ENCODE results near the gene PPP2R3C.
"Not testable (repeated sequence)": the region's sequence is repeated elsewhere in the genome, so short reads cannot be mapped to it uniquely, and the experiment has no call there.

Gene PPP2R3C

DNA sequence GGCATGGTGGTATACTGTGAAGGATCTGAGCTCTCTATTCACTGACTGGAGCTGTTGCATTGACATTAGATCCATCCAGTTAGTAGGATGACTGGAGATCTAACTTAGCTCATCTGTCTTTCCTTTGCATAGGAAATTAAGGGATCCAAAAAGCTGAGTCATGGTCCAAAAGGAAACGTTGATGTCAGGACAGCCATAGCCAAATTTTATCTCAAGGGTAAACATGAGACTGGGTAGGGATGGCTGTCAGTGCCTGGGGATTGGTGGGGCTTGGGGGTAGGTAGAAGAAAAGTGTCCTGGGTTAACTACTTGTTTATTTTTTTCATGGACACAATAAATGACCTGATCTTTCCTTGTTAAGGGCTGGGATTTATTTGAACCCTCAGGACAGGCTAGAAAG lies 71.1 kb downstream of the PPP2R3C start:
- FAIRE-seq = no peak

DNA sequence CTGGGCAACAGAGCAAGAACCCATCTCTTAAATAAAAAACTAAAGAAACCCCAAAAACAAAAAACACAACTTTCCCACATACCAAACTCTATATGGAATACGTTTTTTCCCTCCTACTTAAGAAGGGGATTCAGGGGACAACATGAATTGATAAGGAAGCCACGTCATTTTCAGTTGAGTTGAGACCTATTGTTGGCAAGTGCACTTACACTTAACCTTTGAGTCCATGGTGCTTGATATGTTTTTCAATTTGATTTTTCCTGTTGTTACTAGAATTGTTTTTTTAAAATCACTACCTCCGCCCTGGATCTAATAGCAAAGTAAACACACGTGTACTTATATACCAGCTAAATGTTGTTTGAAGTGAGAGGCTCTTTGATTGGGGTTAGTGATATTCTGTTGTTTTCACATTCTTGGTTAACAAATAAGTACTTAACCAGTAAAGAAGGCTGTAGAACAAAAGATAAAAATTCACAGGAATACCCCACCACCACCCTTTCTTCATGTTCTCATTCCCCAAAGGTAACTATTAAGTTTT lies 73.7 kb downstream of the PPP2R3C start:
- FAIRE-seq = no peak

DNA sequence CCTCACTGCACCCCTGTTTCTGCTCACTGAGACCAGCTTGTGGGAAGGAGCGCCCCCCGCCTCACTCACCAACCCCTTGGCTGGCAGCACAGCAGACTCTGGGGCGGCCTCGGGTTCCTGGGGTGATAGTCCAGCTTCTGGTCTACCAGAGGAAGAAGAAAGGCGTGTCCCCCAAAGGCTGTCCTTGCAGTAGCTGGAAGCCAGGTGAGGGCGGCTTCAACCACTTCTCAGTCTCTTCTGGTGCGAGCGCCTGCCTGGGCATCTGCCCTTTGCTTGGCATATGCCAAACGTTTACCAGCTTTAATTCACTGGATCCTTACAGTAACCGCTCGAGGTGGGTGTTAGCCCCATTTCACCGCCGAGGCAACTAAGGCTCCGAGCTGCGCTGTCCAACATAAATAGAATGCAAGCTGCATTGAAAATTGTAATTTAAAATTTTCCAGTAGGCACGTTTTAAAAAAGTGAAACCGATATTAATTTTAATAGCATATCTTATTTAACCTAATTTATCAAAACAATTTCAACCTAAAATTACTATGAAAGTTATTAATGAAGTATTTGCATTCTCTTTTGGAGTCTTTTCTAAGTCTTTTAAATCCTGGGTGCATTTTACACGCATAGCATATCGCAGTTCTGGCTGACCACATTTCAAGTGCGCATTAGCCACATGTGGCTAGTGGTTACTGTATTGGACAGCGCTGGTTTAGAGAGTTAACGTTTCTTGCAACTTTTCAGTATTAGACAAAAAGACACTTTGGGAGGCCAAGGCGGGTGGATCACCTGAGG lies 74.8 kb downstream of the PPP2R3C start:
- FAIRE-seq = no peak

DNA sequence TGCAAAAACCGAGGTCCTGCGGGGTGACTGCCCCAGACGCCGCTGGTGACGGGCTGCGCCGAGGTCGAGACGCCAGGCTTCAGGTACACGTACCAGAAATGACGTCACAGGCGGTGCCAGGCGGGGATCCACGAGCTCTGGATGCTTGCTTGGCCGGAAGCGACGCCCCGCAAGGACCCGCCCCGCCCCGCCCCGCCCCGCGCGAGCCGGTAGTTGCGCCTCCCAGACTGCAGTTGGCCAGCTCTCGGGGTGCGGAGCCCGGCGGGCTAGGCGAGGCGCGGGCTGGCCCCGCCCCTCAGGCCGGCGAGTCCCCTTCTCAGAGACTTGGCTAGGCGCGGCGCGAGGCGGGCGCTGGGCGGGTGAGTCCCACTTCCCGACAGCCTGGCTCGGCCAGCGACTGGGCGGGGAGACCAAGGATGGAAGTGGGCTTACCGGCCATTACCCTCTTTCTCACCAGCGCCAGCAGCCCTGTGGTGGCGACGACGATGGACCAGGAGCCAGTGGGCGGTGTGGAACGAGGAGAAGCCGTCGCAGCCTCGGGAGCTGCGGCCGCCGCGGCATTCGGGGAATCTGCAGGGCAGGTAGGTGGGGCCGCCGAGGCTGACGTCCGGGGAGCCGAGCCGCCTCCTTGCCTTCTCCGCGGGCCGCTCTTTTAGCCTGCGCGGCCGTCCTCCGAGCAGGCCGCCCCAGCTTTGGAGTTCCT lies 75.6 kb downstream of the PPP2R3C start, which contains the start of gene FAM177A1:
Gene FAM177A1, plus strand, starts transcription at position 225 of the 703 bp plus-strand sequence. Its CDS starts 192 bp downstream, at position 417.
- no peak for FAIRE-seq

DNA sequence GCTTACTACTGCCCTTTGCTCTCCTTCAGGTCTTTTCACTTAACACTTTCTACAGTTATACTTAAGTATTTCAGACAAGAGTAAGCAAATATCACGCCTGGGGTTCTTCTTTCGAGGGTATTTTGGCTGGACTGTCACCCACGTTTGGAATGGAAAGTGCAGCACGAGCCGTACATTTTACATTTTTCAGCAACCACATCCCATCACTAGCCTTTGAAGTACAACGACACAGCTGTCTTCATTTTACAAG lies 76.1 kb downstream of the PPP2R3C start:
- no peak for FAIRE-seq

DNA sequence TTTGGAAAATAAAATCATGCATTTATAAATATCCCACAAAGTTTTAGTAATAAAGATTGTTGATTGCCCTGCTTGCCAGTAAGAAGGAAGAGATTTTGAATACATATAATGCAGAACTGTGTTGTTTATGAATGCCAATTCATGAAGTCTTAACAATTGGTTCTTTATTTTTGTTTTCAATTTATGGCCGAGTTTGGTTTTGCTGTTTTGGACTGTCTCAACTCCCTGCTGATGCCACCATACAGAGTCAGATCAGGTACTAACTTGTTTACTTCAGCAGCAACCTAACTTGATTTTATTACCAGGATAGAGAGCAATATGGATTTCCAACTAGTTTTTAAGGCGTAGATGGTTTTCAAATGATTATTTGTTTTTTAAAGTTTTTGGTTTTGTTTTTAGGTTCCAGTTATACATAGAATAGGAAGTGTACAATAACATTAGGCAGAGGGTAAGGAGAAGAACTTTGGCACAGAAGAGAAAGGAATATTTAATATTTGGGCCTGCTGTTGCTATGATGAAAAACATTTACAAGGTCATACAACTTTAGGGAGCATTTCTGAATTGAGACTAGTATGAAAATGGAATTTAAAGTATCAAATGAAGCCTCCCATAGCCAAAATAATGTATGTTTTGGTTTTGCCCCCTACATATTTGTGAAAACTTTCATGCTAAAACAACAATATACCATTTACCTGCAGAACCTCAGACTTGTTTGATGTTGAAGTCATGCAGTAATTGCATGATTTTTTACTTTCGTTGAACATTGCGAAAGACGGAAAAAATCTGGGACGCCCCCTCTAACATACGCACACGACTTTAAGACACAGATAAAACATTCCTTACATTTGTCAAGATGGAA lies 76.6 kb downstream of the PPP2R3C start:
- FAIRE-seq = no peak

DNA sequence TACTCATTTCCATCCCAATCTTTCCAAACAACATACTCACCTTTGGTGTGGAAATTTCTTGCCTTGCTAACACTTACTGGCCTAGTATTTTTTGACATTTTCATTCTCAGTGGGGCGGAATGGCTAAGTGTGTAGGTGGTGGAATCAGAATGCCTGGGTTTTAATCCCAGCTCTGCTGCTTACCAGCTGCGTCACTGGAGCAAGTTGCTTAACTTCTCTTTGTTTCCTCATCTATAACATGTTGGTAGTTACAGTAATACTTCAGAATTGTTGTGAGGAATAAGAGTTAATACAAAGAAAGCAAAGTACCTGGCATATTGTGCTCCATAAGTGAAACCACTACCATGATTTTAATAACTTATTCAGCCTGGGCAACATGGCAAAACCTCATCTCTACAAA lies 78.7 kb downstream of the PPP2R3C start:
- no peak for FAIRE-seq

DNA sequence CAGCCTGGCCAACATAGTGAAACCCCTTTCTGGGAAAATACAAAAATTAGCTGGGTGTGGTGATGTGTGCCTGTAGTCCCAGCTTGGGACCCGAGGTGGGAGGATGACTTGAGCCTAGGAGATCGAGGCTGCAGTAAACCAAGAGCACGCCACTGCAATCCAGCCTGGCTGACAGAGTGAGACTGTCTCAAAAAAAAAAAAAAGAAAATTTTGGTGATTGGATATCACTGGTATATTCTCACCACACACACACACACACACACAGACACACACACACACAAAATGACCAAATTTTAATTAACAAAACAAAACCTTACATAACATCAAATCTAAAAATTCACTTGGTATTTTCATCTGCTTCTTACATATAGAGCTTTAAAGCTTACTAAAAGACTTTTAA lies 79.2 kb downstream of the PPP2R3C start:
- no peak for FAIRE-seq

DNA sequence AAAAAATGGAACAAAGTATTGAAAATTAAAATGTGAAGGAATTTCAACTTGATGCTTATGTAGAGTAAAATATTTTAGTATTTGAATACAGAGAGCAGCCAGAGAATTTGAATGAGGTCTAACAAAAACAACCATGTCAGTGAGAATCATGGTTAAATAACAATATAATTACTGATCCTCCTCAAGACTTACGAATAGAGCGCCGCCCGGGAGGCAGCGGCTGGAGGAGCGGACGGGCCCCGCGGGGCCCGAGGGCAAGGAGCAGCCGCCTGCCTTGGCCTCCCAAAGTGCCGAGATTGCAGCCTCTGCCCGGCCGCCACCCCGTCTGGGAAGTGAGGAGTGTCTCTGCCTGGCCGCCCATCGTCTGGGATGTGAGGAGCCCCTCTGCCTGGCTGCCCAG lies 83.5 kb downstream of the PPP2R3C start:
- FAIRE-seq = not testable (repeated sequence)

Measured in endometrium (tissue), 2 donors.